Activated CD4-positive, CD25-positive, alpha-beta regulatory T cell treated with anti-CD3 and anti-CD28 coated beads, Interleukin-2, amount 50 U/mL, for 24 hours (primary cell): ENCODE measurements around the gene LRRC23.

Source experiments
- ATAC-seq, 2 donors: fragments of 150-1000 bp; cut with Tn5 transposase; one replicate each; pipeline ENCODE4 v1.10.0; 2021; ENCODE audit warnings: mild to moderate bottlenecking in 1 of 2, moderate library complexity in 1 of 2

Gene LRRC23

DNA sequence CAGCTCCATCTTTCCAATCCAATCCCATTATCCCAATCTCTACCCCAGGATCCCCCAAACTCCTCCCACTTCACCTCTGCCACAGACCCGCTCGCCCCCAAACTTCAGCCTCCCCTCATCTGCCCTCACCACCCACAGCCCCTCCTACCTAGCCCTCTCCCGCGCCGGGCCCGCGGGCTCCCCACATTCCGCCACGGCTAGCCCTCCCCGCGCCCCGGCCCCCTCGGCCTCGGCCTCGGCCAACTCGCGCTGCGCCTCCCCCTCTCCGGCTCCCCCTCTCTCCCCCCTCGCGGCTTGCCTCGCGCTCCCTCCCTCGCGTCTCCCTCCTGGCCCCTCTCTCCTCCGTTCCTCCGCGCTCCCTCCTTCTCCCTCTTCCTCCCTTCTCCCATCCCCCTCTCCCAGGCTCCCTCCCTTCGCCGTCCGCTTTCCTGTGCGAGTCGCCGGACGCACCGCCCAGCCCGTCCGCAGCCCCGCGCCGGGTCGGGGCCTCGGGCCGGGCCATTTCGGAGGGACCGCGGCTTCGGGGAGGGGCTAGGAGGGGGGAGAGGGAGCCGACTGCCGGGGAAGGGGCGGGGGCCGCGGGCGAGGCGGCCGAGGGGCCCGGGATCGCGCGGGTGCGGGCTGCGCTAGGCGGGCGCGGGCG, 22.9 kb downstream of the LRRC23 start, which contains the start of gene ATN1:
ATN1 (plus strand) TSS at position 581 of the 643 bp plus-strand sequence. CDS start 6,043 bp downstream, outside the sequence.
- ATAC-seq = peak; percentile 21 to 34

DNA sequence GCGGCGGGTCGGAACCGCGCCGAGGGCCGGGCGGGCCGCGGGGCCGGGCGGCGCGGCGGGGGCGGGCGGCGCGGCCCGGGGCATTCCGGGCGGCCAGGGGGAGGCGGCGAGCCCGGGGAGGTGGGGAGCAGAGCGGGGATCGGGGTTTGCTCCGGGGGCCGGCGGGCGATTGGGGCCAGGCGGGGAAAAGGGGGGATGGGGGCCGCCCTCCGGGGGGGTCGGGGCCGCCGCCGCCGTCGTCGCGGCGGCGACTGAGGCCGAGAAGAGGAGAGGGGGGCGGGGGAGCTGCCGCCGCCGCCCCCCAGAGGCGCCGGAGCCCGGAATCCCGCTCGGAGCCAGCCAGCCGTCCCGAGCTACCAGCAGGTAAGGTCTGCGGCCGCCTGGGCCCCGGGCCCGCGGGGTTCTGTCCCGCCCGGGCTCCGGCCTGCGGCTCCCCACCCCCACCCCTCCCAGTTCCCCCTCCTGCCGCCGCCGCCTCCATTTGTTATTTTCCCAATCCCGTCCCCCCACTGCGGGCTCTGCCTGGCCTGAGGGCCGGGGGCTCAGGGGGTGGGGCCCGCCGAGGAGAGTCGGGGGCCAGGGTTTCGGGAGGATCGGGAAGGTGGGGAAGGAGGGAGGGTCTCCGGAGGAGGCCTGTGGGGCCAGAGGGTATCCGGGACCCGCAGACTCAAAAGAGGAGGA, 23.5 kb downstream of the LRRC23 start:
- peak in 1 of 2 donors; percentile 4 for ATAC-seq

- ATAC-seq = no peak
Measured at GRCh38 chr12:6928703-6929407, 24.2 kb downstream of the LRRC23 start.

DNA sequence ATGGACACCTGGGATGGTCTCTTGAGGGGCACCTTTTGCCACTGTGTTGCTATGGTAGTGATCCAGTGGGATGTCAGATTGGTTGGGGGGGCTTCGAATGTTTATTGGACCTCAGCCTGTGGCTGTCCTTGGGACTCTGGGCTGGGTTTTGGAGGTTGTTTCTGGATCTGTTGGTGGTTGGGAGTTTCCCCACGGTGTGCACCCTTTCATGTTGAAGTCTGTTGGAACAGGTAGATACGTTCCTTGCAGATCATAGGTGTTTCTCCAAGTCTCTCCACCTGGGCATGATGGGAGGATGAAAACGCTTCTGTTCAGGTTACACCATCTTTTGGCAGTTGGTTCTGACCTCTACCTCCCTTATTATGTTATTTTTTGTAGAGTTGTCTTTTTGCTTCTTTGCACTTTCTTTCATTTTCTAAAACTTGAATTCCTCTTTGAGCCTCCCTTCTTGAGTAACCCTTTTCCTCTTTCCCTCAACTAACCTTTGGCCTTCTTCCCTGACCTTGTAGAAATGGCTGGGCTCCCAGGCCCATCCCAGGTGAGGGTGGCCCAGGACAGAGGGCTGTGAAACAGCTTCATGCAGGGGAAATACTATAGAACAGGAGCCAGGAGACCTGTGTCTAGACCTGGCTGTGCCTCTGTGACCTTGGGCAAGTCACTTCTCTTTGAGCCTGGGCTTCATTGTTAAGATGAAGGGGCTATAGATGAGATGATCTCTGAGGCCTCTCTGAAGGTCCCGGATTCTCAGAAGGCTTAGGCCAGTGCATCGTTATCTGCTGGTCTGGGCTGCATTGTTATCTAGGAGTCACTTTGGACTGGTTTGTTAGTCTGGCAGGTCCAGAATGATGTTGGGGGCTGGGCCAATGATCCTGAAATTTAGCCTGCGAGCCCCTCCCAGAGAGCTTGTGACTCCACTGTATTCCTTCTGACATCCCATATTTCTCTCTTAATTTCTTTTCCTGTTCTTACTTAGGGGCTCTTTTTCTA, 25.1 kb downstream of the LRRC23 start:
- no peak for ATAC-seq

GRCh38 chr12:6932766-6933165, 28.1 kb downstream of the LRRC23 start:
- ATAC-seq = peak; percentile 9 to 17

- ATAC-seq = no peak
Measured at GRCh38 chr12:6934110-6934509, 29.5 kb downstream of the LRRC23 start.

- ATAC-seq = no peak
Measured at GRCh38 chr12:6935371-6936193, 31.0 kb downstream of the LRRC23 start.

DNA sequence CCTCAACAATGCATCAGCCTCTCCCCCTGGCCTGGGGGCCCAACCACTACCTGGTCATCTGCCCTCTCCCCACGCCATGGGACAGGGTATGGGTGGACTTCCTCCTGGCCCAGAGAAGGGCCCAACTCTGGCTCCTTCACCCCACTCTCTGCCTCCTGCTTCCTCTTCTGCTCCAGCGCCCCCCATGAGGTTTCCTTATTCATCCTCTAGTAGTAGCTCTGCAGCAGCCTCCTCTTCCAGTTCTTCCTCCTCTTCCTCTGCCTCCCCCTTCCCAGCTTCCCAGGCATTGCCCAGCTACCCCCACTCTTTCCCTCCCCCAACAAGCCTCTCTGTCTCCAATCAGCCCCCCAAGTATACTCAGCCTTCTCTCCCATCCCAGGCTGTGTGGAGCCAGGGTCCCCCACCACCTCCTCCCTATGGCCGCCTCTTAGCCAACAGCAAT, 31.6 kb downstream of the LRRC23 start:
- ATAC-seq = no peak

- peak; percentile 11 to 18 for ATAC-seq
Measured at GRCh38 chr12:6936636-6937480, 32.2 kb downstream of the LRRC23 start.

DNA sequence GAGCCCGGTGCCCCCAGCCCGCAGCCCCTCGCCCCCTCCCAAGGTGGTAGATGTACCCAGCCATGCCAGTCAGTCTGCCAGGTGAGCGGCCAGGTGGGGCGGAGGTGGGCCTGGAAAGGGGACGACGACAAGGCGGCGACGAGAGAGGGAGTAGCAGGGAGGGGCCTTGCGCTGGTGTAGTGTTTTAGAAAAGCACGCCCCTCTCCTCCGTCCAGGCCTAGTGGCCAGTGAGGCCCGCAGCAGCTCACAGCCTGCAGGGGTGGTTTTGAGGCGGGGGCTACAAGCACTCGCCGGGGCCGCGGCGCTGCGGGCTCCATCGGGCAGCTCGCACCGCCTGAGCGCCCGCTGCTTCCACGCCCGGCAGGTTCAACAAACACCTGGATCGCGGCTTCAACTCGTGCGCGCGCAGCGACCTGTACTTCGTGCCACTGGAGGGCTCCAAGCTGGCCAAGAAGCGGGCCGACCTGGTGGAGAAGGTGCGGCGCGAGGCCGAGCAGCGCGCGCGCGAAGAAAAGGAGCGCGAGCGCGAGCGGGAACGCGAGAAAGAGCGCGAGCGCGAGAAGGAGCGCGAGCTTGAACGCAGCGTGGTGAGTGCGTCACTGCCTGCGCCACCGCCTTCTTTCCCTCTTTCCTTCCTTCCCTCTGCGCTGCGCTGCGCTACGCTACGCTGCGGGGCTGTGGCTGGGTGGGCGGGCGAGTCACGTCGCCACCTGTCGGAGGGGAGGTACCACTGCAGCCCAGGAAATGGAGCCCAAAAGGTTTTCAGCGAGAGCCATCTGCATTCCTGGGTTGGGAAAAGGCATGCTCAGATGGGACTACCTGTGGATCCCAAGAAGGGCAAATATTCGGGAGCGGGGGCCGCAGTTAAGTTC, 33.1 kb downstream of the LRRC23 start:
- ATAC-seq = peak; percentile 96 to 97

DNA sequence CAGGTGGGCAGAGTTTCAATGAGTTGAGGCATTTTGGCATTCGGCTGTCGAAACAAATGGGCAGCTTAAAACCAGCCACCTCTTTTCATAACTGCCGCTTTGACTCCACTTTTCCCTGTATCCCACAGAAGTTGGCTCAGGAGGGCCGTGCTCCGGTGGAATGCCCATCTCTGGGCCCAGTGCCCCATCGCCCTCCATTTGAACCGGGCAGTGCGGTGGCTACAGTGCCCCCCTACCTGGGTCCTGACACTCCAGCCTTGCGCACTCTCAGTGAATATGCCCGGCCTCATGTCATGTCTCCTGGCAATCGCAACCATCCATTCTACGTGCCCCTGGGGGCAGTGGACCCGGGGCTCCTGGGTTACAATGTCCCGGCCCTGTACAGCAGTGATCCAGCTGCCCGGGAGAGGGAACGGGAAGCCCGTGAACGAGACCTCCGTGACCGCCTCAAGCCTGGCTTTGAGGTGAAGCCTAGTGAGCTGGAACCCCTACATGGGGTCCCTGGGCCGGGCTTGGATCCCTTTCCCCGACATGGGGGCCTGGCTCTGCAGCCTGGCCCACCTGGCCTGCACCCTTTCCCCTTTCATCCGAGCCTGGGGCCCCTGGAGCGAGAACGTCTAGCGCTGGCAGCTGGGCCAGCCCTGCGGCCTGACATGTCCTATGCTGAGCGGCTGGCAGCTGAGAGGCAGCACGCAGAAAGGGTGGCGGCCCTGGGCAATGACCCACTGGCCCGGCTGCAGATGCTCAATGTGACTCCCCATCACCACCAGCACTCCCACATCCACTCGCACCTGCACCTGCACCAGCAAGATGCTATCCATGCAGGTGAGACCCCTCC, 34.0 kb downstream of the LRRC23 start:
- ATAC-seq = no peak

DNA sequence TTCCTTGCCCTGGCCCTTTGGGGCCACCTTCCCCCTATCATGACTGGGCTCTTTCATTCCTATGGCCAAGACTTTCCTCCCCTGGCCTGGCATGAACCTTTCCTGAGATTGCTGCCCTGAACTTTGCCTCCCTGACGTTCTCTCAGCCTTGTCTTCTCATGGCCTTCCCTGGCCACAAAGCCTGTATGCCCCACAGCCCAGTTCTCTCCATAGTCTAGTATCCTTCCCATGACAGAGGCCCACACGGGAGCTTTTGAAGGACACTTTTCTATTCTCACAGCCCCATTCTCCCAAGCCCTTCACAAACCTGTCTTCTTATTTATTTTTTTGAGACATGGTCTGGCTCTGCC, 34.5 kb downstream of the LRRC23 start:
- ATAC-seq = no peak

DNA sequence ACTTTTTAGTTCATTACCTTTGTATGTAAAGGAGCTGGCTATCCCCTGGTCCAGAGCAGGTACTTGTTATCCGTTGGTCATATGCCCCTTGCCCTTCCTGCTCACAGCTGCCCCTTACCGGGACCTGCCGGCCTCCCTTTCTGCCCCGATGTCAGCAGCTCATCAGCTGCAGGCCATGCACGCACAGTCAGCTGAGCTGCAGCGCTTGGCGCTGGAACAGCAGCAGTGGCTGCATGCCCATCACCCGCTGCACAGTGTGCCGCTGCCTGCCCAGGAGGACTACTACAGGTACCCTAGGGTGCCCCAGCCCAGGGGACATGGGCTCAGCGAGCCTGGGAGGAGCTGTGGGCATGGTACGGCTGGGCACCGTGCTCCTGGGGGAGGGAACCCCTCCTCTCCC, 36.6 kb downstream of the LRRC23 start:
- no peak for ATAC-seq

- no peak for ATAC-seq
Measured at GRCh38 chr12:6941782-6942181, 37.2 kb downstream of the LRRC23 start.

GRCh38 chr12:6942331-6942665, 37.7 kb downstream of the LRRC23 start:
- no peak for ATAC-seq

GRCh38 chr12:6943389-6943721, 38.7 kb downstream of the LRRC23 start:
- peak; percentile 47 to 53 for ATAC-seq

- peak; percentile 70 to 77 for ATAC-seq
Measured at GRCh38 chr12:6943722-6944380, 39.2 kb downstream of the LRRC23 start, which contains the start of the genes C12orf57 and RNU7-1. C12orf57 (plus strand) TSS chr12:6944022; CDS start chr12:6944122, 100 bp downstream. RNU7-1 (plus strand) TSS chr12:6943816.
